ENCODE measurements around the gene ZNF276. TPM values are rescaled to one million over a fixed set of nuclear protein-coding genes. Genes with fewer than 3 reads are reported as not detected.

Gene ZNF276
- total RNA-seq, 4 donors from 2014 or later = 20.2 to 45.6 (median 36.6) TPM

DNA sequence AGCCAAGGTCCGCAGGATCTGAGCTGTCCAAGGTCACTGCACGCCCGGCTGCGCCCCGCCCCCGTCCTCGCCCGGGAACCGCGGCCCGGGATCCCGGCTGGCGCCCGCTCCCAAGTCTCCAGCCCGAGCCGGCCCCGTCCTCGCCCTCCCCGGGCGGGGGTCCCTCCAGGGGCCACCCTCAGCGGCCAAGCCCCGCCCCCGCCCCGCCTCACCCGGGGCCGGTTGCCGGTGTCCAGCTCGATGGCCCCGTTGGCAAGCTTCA is 855 bp upstream of the ZNF276 start:
- TF ChIP-seq, protein P1, sequence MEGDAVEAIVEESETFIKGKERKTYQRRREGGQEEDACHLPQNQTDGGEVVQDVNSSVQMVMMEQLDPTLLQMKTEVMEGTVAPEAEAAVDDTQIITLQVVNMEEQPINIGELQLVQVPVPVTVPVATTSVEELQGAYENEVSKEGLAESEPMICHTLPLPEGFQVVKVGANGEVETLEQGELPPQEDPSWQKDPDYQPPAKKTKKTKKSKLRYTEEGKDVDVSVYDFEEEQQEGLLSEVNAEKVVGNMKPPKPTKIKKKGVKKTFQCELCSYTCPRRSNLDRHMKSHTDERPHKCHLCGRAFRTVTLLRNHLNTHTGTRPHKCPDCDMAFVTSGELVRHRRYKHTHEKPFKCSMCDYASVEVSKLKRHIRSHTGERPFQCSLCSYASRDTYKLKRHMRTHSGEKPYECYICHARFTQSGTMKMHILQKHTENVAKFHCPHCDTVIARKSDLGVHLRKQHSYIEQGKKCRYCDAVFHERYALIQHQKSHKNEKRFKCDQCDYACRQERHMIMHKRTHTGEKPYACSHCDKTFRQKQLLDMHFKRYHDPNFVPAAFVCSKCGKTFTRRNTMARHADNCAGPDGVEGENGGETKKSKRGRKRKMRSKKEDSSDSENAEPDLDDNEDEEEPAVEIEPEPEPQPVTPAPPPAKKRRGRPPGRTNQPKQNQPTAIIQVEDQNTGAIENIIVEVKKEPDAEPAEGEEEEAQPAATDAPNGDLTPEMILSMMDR (IDR thresholded peaks at IDR 0.05) = no peak
- no peak for DNase-seq (ENCODE audit: low spot score)
- ATAC-seq (ENCODE audit: low FRiP score) = peak; percentile 3

DNA sequence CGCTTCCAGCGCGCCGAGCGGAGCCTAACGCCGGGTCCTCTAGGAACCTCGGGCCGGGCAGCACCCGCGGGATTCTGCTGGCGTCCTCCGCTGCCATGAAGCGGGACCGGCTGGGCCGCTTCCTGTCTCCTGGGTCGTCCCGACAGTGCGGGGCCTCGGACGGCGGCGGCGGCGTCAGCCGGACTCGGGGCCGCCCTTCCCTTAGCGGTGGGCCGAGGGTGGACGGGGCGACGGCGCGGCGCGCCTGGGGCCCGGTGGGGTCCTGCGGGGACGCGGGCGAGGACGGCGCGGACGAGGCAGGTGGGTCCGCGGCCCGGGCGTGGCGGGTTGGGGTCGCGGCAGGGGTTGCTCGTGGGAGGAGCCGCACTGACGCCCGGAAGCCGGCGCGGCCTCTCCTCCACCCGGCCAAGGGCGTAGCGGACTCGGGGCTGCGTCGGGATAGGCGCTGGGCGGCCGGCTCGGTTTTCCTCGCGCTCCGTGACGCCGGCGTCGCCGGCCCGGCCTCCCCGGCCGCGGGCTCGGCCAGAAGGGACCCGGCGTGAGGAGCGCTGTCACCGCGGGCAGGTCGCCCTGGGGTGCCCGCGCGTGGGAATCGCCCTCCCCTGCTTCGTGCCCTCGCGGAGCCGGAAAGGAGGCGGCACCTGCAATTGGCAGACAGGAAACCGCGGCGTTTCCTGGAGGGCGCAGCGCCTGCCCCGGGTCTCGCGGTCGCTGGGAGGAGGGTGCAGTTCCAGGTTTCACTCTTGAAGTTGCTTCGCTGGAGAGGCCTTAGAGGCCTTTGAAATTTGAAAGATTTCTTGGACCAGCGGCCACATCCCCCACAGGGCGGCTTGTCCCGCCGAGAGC is 432 bp downstream of the ZNF276 start:
- ATAC-seq (ENCODE audit: low FRiP score) (peak; percentile 21), DNase-seq (ENCODE audit: low spot score) (no peak)
- TF ChIP-seq, protein P1 (IDR thresholded peaks at IDR 0.05) = no peak

DNA sequence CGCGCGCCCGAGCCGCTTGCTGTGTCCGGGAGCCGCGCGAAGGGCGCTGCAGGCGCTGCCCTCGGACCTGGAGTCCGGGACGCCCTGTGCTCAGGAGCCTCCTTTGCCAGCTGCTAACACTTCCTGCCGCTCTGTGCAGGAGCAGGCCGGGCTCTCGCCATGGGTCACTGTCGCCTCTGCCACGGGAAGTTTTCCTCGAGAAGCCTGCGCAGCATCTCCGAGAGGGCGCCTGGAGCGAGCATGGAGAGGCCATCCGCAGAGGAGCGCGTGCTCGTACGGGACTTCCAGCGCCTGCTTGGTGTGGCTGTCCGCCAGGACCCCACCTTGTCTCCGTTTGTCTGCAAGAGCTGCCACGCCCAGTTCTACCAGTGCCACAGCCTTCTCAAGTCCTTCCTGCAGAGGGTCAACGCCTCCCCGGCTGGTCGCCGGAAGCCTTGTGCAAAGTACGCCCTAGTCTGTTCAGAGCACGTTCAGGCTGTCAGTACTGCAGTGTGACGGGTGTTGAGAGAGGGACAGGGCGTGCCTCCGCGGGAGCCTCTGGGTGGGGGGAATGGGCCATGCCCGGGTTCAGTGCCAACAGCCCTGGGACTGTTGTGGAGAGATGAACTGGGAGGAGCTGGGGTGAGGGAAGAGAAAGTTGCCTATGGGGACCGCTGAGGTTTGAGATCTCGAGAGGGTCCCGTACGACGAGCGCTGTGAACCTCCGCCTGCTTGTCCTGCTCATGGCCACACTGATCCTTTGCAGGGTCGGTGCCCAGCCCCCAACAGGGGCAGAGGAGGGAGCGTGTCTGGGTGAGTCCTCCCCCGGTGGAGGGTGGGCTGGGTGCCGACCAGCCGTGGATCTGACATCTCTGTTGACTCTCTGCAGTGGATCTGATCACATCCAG is 1.3 kb downstream of the ZNF276 start:
- no peak for DNase-seq (ENCODE audit: low spot score)
- TF ChIP-seq, protein P1 (IDR thresholded peaks at IDR 0.05) = no peak
- ATAC-seq (ENCODE audit: low FRiP score) = no peak

DNA sequence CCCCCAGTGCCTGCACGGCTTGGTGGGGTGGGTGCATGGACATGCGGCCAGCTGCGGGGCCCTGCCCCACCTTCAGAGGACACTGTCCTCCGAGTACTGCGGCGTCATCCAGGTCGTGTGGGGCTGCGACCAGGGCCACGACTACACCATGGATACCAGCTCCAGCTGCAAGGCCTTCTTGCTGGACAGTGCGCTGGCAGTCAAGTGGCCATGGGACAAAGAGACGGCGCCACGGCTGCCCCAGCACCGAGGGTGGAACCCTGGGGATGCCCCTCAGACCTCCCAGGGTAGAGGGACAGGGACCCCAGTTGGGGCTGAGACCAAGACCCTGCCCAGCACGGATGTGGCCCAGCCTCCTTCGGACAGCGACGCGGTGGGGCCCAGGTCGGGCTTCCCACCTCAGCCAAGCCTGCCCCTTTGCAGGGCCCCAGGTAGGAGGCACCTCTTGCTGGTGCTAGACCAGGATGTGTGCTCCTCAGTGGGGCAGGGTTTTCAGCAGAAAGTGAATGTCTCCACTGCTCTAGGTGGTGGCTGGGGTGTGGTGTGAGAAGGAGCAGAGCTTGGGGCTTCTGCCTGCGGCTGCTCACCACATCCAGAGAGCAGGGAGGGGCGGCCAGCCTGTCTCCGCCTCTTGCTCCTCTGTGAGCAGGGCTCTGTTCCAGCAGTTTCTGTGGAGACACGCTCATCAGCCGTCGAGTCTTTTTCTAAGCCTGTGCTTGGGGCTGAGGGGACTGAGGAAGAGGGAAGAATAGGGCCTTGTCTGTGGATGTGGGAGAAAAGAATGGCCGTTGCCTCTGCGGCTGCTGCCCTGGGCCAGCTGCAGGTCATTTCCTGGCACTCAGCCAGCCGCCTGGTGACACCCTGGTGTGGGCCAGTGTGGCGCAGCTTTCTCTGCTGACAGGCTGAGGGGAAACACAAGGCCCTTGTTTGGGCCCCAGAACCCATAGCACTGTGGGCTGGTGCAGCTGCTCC is 2.2 kb downstream of the ZNF276 start:
- TF ChIP-seq, protein P1 (IDR thresholded peaks at IDR 0.05) = no peak
- no peak for ATAC-seq (ENCODE audit: low FRiP score)
- no peak for DNase-seq (ENCODE audit: low spot score)

DNA sequence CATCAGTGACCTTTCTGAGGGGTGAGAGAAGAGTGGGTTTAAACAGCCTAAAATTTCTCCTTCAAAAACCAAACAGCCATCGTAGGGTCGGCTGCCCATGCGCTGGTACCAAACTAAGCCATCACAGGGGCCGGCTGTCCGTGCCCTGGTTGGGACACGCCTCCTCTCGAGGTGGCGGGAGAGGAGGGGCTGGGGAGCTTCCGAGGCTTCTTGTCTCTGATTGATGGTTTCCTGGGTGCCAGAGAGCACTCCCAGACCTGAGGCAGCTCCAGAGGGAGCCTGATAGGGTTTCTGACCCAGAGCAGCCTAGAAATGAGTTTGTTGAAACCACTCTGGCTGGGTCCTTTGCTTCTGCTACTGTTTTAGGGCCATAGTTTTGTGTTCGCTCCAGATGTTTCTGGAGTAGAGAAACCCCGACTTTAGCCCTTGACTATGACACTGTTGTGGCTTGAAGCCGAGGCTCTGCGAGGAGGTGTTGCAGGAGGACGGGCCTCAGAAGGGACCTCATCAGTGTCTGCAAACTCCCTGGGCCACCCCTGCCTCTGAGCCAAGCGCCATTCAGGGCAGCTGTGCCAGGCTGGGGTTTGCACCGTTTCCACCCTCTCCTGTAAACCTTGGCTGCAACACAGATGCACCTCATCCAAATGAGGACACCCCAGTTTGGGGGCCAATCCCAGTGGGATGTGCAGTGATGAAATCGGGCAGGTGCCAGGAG is 6.2 kb downstream of the ZNF276 start:
- TF ChIP-seq, protein P1 (IDR thresholded peaks at IDR 0.05) = no peak
- DNase-seq (ENCODE audit: low spot score) (no peak), ATAC-seq (ENCODE audit: low FRiP score) (no peak)

DNA sequence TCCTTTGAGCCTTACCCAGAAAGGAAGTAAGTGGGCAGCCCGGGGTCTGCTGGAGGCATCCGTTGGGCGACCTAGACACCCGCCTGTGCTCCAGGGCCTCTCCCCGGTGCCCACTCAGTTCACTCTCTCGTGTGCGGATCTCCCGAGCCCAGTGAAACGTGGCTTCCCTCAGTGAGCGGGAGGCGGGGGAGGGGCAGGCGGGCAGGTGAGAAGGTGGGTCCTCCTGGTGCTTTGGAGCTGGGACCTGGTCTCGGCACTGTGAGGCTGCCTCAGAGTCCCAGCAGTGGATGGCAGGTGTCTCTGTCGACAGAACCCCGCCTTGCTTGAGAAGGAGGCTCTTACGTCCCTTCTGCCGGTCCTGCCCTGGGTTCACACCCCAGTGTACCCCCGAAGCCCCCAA is 8.0 kb downstream of the ZNF276 start:
- DNase-seq (ENCODE audit: low spot score) (no peak), ATAC-seq (ENCODE audit: low FRiP score) (no peak)
- TF ChIP-seq, protein P1 (IDR thresholded peaks at IDR 0.05) = no peak
